Measurements from ENCODE around the gene RAPGEF1. TPM values are rescaled to one million over a fixed set of nuclear protein-coding genes. Genes with fewer than 3 reads are reported as not detected.

Gene RAPGEF1
- total RNA-seq, 4 donors from 2014 or later: 32.0 to 57.3 (median 38.9) TPM

GRCh38 chr9:131676431-131676972 is 63.4 kb downstream of the RAPGEF1 start:
- DNase-seq (ENCODE audit: low spot score in 2 of 2): no peak
- no peaks in the 10 kb centered on the region for H3K9me3 ChIP-seq
- no peaks in the 10 kb centered on the region for H3K36me3 ChIP-seq
- WGBS, 2 donors: 65 to 67% methylated on average over 6 of the region's 6 CpGs
- peak overlapping the region; percentile 2 to 85 (median 76) for H3K27ac ChIP-seq
- H3K4me1 ChIP-seq: peaks cover 0 to 69% (median 44%) of the 10 kb centered on the region in 4 donors
- no peaks in the 10 kb centered on the region for H3K27me3 ChIP-seq
- no peak for TF ChIP-seq EP300 (IDR thresholded peaks at IDR 0.05)
- no peak for TF ChIP-seq CTCF (IDR thresholded peaks at IDR 0.05)
- TF ChIP-seq POLR2A (IDR thresholded peaks at IDR 0.05): no peak
- H3K4me3 ChIP-seq: no peak overlapping the region

- DNase-seq (ENCODE audit: low spot score in 2 of 2): no peak
- no peaks in the 10 kb centered on the region for H3K9me3 ChIP-seq
- H3K27ac ChIP-seq: peak overlapping the region; percentile 3 to 85 (median 76)
- 80 to 86% methylated on average over 6 of the region's 6 CpGs for WGBS, 2 donors
- H3K4me1 ChIP-seq: peaks cover 0 to 71% (median 48%) of the 10 kb centered on the region in 4 donors
- H3K27me3 ChIP-seq: no peaks in the 10 kb centered on the region
- H3K36me3 ChIP-seq: no peaks in the 10 kb centered on the region
- H3K4me3 ChIP-seq: peak overlapping the region in 1 of 4 donors; percentile 33
- no peak for TF ChIP-seq EP300 (IDR thresholded peaks at IDR 0.05)
Observed at GRCh38 chr9:131675437-131676022, 64.3 kb downstream of the RAPGEF1 start.

GRCh38 chr9:131674425-131675421 is 65.2 kb downstream of the RAPGEF1 start:
- H3K4me3 ChIP-seq: peak overlapping the region in 1 of 4 donors; percentile 33
- H3K27ac ChIP-seq: peak overlapping the region; percentile 3 to 85 (median 76)
- DNase-seq (ENCODE audit: low spot score in 2 of 2): no peak
- peaks cover 0 to 78% (median 54%) of the 10 kb centered on the region in 4 donors for H3K4me1 ChIP-seq
- TF ChIP-seq POLR2A (IDR thresholded peaks at IDR 0.05) (no peak), CTCF (IDR thresholded peaks at IDR 0.05) (no peak), EP300 (IDR thresholded peaks at IDR 0.05) (no peak)
- H3K36me3 ChIP-seq: no peaks in the 10 kb centered on the region
- no peaks in the 10 kb centered on the region for H3K27me3 ChIP-seq
- whole genome bisulfite sequencing, 2 donors: 82% methylated on average over 27 to 29 of the region's 29 CpGs
- no peaks in the 10 kb centered on the region for H3K9me3 ChIP-seq

GRCh38 chr9:131673531-131673930 is 66.3 kb downstream of the RAPGEF1 start:
- WGBS, 2 donors: 78 to 89% methylated on average over 7 of the region's 7 CpGs
- Histone ChIP-seq H3K36me3 (no peaks in the 10 kb centered on the region), H3K4me1 (peaks cover 0 to 78% (median 61%) of the 10 kb centered on the region in 4 donors), H3K27ac (peak overlapping the region in 3 of 4 donors; percentile 28 to 85 (median 43)), H3K9me3 (no peaks in the 10 kb centered on the region), H3K27me3 (no peaks in the 10 kb centered on the region), H3K4me3 (no peak overlapping the region)
- TF ChIP-seq EP300 (IDR thresholded peaks at IDR 0.05): no peak
- no peak for DNase-seq (ENCODE audit: low spot score in 2 of 2)

- WGBS, 2 donors: 93 to 94% methylated on average over 1 of the region's 1 CpG
- H3K4me1 ChIP-seq: peaks cover 0 to 78% (median 58%) of the 10 kb centered on the region in 4 donors
- no peak for TF ChIP-seq POLR2A (IDR thresholded peaks at IDR 0.05)
- no peak for TF ChIP-seq CTCF (IDR thresholded peaks at IDR 0.05)
- no peak for TF ChIP-seq EP300 (IDR thresholded peaks at IDR 0.05)
- DNase-seq (ENCODE audit: low spot score in 2 of 2): no peak
- peak overlapping the region in 2 of 4 donors; percentile 18 to 43 for H3K27ac ChIP-seq
- H3K9me3 ChIP-seq: no peaks in the 10 kb centered on the region
- H3K36me3 ChIP-seq: no peaks in the 10 kb centered on the region
- no peaks in the 10 kb centered on the region for H3K27me3 ChIP-seq
- H3K4me3 ChIP-seq: no peak overlapping the region
Observed at GRCh38 chr9:131673068-131673467, 66.8 kb downstream of the RAPGEF1 start.

Measured in tibial nerve (tissue), 4 donors.